H9 (cell line): Measurements from ENCODE around the gene NUP98. TPM values are rescaled to one million over a fixed set of nuclear protein-coding genes. Genes with fewer than 3 reads are reported as not detected.

ENCODE experiments used
- DNase-seq: peaks from one replicate; pipeline ENCODE4 v3.0.0-alpha.2; 2017
- H2AFZ ChIP-seq: one replicate; pipeline ENCODE4 v1.6.1; 2013; ENCODE audit warnings: mild to moderate bottlenecking, low read length, control low read depth, moderate library complexity
- H2AK5ac ChIP-seq: 2 replicates; pipeline ENCODE4 v1.6.1; 2013; ENCODE audit warnings: low read length, control low read depth, mixed read lengths; ENCODE audit not compliant: insufficient read length
- H2BK120ac ChIP-seq: one replicate; pipeline ENCODE4 v1.6.1; 2013; ENCODE audit warnings: low read depth, mild to moderate bottlenecking, low read length, control low read depth, inconsistent platforms; ENCODE audit not compliant: poor library complexity, severe bottlenecking
- H2BK12ac ChIP-seq: 2 replicates; pipeline ENCODE4 v1.6.1; 2013; ENCODE audit warnings: low read length, control low read depth, mixed read lengths, low read depth; ENCODE audit not compliant: insufficient read length
- H2BK15ac ChIP-seq: 2 replicates; pipeline ENCODE4 v1.6.1; 2013; ENCODE audit warnings: low read depth, low read length, control low read depth
- H2BK20ac ChIP-seq: one replicate; pipeline ENCODE4 v1.6.1; 2013; ENCODE audit warnings: low read depth, mild to moderate bottlenecking, low read length, control low read depth, inconsistent platforms; ENCODE audit not compliant: poor library complexity, severe bottlenecking
- H2BK5ac ChIP-seq: 2 replicates; pipeline ENCODE4 v1.6.1; 2013; ENCODE audit warnings: low read length, control low read depth, mixed read lengths; ENCODE audit not compliant: insufficient read length
- H3K14ac ChIP-seq: 2 replicates; pipeline ENCODE4 v1.6.1; 2013; ENCODE audit warnings: low read length, control low read depth; ENCODE audit not compliant: insufficient read depth
- H3K18ac ChIP-seq: 2 replicates; pipeline ENCODE4 v1.6.1; 2013; ENCODE audit warnings: low read depth, mild to moderate bottlenecking, mixed read lengths, low read length, control low read depth; ENCODE audit not compliant: insufficient read length
- H3K23ac ChIP-seq: 2 replicates; pipeline ENCODE4 v1.6.1; 2013; ENCODE audit warnings: low read length, control low read depth, mixed read lengths, low read depth; ENCODE audit not compliant: insufficient read length
- H3K23me2 ChIP-seq: 2 replicates; pipeline ENCODE4 v1.6.1; 2013; ENCODE audit warnings: low read depth, mild to moderate bottlenecking, mixed read lengths, low read length, control low read depth; ENCODE audit not compliant: insufficient read length, poor library complexity, severe bottlenecking
- H3K27ac ChIP-seq: 2 replicates; pipeline ENCODE4 v1.5.1; 2013; ENCODE audit warnings: low read length, control low read depth, mixed read lengths, low read depth; ENCODE audit not compliant: insufficient read length
- H3K27me3 ChIP-seq: 2 replicates; pipeline ENCODE4 v1.6.1; 2013; ENCODE audit warnings: low read length, control low read depth, inconsistent platforms; ENCODE audit not compliant: insufficient read depth
- H3K4ac ChIP-seq: 2 replicates; pipeline ENCODE4 v1.6.1; 2013; ENCODE audit warnings: low read depth, mild to moderate bottlenecking, control low read depth, inconsistent platforms, low read length, moderate library complexity
- H3K4me1 ChIP-seq: 2 replicates; pipeline ENCODE4 v1.6.1; 2013; ENCODE audit warnings: low read length, control low read depth, inconsistent platforms; ENCODE audit not compliant: insufficient read depth
- H3K4me2 ChIP-seq: 2 replicates; pipeline ENCODE4 v1.6.1; 2013; ENCODE audit warnings: low read length, control low read depth, mixed read lengths; ENCODE audit not compliant: insufficient read length, insufficient read depth
- H3K56ac ChIP-seq: 2 replicates; pipeline ENCODE4 v1.6.1; 2013; ENCODE audit warnings: low read depth, mild to moderate bottlenecking, mixed read lengths, low read length, control low read depth; ENCODE audit not compliant: insufficient read length
- H3K79me1 ChIP-seq: 2 replicates; pipeline ENCODE4 v1.6.1; 2013; ENCODE audit warnings: low read depth, mild to moderate bottlenecking, moderate library complexity, low read length, control low read depth, inconsistent platforms; ENCODE audit not compliant: insufficient read depth, poor library complexity, severe bottlenecking
- H3K79me2 ChIP-seq: 2 replicates; pipeline ENCODE4 v1.6.1; 2013; ENCODE audit warnings: low read length, control low read depth, inconsistent platforms; ENCODE audit not compliant: insufficient read depth
- H3K9ac ChIP-seq: 2 replicates; pipeline ENCODE4 v1.6.1; 2013; ENCODE audit warnings: low read length, control low read depth, mixed read lengths; ENCODE audit not compliant: insufficient read length; ENCODE audit errors: extremely low read depth
- H3K9me3 ChIP-seq: one replicate; pipeline ENCODE4 v1.6.1; 2013; ENCODE audit warnings: low read depth, low read length, inconsistent platforms; ENCODE audit not compliant: control insufficient read depth
- H3T11ph ChIP-seq: one replicate; pipeline ENCODE4 v1.6.1; 2013; ENCODE audit warnings: mild to moderate bottlenecking, low read length, control low read depth, inconsistent platforms
- H4K20me1 ChIP-seq: one replicate; pipeline ENCODE4 v1.6.1; 2013; ENCODE audit not compliant: control insufficient read depth, insufficient read length, insufficient read depth
- H4K5ac ChIP-seq: 2 replicates; pipeline ENCODE4 v1.6.1; 2013; ENCODE audit warnings: low read depth, mild to moderate bottlenecking, mixed read lengths, low read length, control low read depth; ENCODE audit not compliant: insufficient read length
- H4K8ac ChIP-seq: replicated peaks from 2 replicates; pipeline ENCODE4 v1.6.1; 2013; ENCODE audit warnings: low read length, control low read depth, mixed read lengths, low read depth; ENCODE audit not compliant: insufficient read length
- H4K91ac ChIP-seq: 2 replicates; pipeline ENCODE4 v1.6.1; 2013; ENCODE audit warnings: low read depth, mild to moderate bottlenecking, moderate library complexity, mixed read lengths, low read length, control low read depth; ENCODE audit not compliant: insufficient read length
- H3K27ac Mint-ChIP-seq, 3 experiments: 2 replicates in 2 of 3; 3 replicates in 1 of 3; pipeline ENCODE4 v1.8.0; 2020 to 2021; ENCODE audit warnings: mixed read lengths in 3 of 3, mild to moderate bottlenecking in 1 of 3, moderate library complexity in 1 of 3
- H3K27me3 Mint-ChIP-seq: 2 replicates; pipeline ENCODE4 v1.8.0; 2021; ENCODE audit warnings: low read depth, mild to moderate bottlenecking, moderate library complexity, mixed read lengths
- H3K36me3 Mint-ChIP-seq, 3 experiments: 2 replicates in 2 of 3; 3 replicates in 1 of 3; pipeline ENCODE4 v1.8.0; 2020 to 2021; ENCODE audit warnings: low read depth in 3 of 3, mixed read lengths in 3 of 3; ENCODE audit not compliant: insufficient read depth in 1 of 3
- H3K4me1 Mint-ChIP-seq, 2 experiments: 2 replicates each; pipeline ENCODE4 v1.8.0; 2020; ENCODE audit warnings: mixed read lengths in 2 of 2
- H3K4me3 Mint-ChIP-seq, 2 experiments: 2 replicates in 1 of 2; 3 replicates in 1 of 2; pipeline ENCODE4 v1.8.0; 2020 to 2021; ENCODE audit warnings: mild to moderate bottlenecking in 2 of 2, mixed read lengths in 2 of 2, moderate library complexity in 1 of 2
- H3K9me3 Mint-ChIP-seq, 2 experiments: 2 replicates in 1 of 2; 3 replicates in 1 of 2; pipeline ENCODE4 v1.8.0; 2020; ENCODE audit warnings: mild to moderate bottlenecking in 2 of 2, mixed read lengths in 2 of 2, moderate library complexity in 1 of 2
- CTCF ChIP-seq: fragments of 200-600 bp; sonication (generic); conservative IDR thresholded peaks from 3 replicates; pipeline ENCODE4 v1.8.0; 2021; ENCODE audit warnings: antibody characterized with exemption, mild to moderate bottlenecking
- WGBS: extraction: QIAGEN DNeasy Blood & Tissue Kit; methylation state at CpG from one replicate; pipeline ENCODE4 v1.1.7; 2013; ENCODE audit warnings: missing lambda C conversion rate, low lambda C conversion rate, mixed read lengths; ENCODE audit not compliant: insufficient read length; ENCODE audit errors: extremely low coverage; 5-methylcytosine and 5-hydroxymethylcytosine counted together
- total RNA-seq: library from RNA; stranded (reverse); gene quantifications from 2 replicates; pipeline ENCODE4 v1.2.1, GENCODE V29; 2021

NUP98 gene
- total RNA-seq, 1 experiment from 2014 or later = 105 TPM

- Histone ChIP-seq H4K91ac (no peak overlapping the region), H3K18ac (no peak overlapping the region), H2BK5ac (no peak overlapping the region), H3K4me2 (no peak overlapping the region), H2BK20ac (no peak overlapping the region), H2BK12ac (no peak overlapping the region), H3K27ac (no peak overlapping the region), H3T11ph (no peak overlapping the region), H2AFZ (no peak overlapping the region), H2BK15ac (no peak overlapping the region), H4K8ac (no peak overlapping the region), H3K79me2 (no peaks in the 10 kb centered on the region), H4K5ac (no peak overlapping the region), H2AK5ac (no peak overlapping the region), H3K9me3 (no peaks in the 10 kb centered on the region), H3K23ac (no peak overlapping the region), H4K20me1 (no peaks in the 10 kb centered on the region), H3K27me3 (no peaks in the 10 kb centered on the region), H3K4ac (no peak overlapping the region), H3K23me2 (peaks cover 13% of the 10 kb centered on the region), H3K79me1 (no peaks in the 10 kb centered on the region), H3K56ac (no peak overlapping the region), H2BK120ac (no peak overlapping the region), H3K4me1 (no peaks in the 10 kb centered on the region), H3K9ac (no peak overlapping the region), H3K14ac (no peak overlapping the region)
- no peak overlapping the region for H3K4me3 Mint-ChIP-seq
- peaks cover 47% of the 10 kb centered on the region for H3K27me3 Mint-ChIP-seq
- no peak overlapping the region for H3K27ac Mint-ChIP-seq
- H3K9me3 Mint-ChIP-seq = peaks cover 27 to 38% of the 10 kb centered on the region in 2 experiments
- DNase-seq = no peak
- H3K4me1 Mint-ChIP-seq = peaks cover 23 to 24% of the 10 kb centered on the region in 2 experiments
- TF ChIP-seq CTCF = no peak
- no CpG with 5 or more reads among the region's 7 CpGs for WGBS
- peaks cover 7 to 27% (median 13%) of the 10 kb centered on the region in 3 experiments for H3K36me3 Mint-ChIP-seq
Measured at GRCh38 chr11:3645552-3645951, 151.8 kb downstream of the NUP98 start.
